ENCODE results near the gene F2. TPM values are rescaled to one million over a fixed set of nuclear protein-coding genes. Genes with fewer than 3 reads are reported as not detected.
A peak's percentile ranks its signal among the peaks of the same experiment; 100 is the strongest.

The F2 gene
- total and polyA plus RNA-seq, 2 of the 13 experiments (the other 11 are each of a cell fraction or from before 2014, with no cell fraction given): 330 to 801 TPM

DNA sequence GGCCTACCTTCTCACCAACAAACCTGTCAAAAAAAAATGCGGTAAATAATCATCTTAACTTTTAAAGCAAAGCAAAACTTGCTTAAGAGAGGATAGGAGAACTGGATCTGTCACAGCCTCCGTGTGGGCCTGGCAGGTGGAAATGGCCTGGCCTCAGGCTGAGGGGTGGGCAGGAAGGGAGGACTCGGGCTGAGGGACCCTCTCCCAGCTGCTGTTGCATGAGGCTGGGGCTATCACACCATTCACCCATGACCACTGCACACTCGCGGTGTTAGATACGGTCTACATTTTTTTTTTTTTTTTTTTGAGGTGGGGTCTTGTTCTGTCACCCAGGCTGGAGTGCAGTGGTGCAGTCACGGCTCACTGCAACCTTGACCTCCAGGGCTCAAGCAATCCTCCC is 43.1 kb upstream of the F2 start:
- ChIA-PET CTCF (ENCODE audit: low intra/inter-chr PET ratio, low total read pairs) (no interaction called here), POLR2A (interaction anchor here (1.1 kb wide), 1 partner anchor 16 kb away, joined by 4 read pairs; no protein-coding TSS in a partner anchor)
- TF ChIP-seq HCFC1 (IDR thresholded peaks at IDR 0.05; ENCODE audit: low read depth, low read length) (no peak), ZC3H13 (CRISPR knock-in tag; IDR thresholded peaks at IDR 0.05) (0 out of 2 replicates have a peak, but pooled peaks have one; percentile 13)
- H3K9me3 ChIP-seq (ENCODE audit: low read length): no peaks in the 10 kb centered on the region
- intact Hi-C loops (cut with micrococcal nuclease; ENCODE audit: unreplicated experiment) (no loop called here), in situ Hi-C loops (cut with HindIII; ENCODE audit: extremely low pct_ligation_motif_present, low pct_unique_long_range_greater_than_20kb) (no loop called here)
- no TSS peak for BruUV-seq (replicated peaks)
- H3K4me2 ChIP-seq (ENCODE audit: low read depth, low read length): peak overlapping the region; percentile 73
- peaks cover 37 to 59% of the 10 kb centered on the region in 2 experiments for H3K36me3 ChIP-seq (replicated peaks in 1 of 2; ENCODE audit: control insufficient read depth in 1 of 2, insufficient read depth in 2 of 2, low read length in 2 of 2)
- H4K20me1 ChIP-seq (ENCODE audit: insufficient read depth, low read length): no peaks in the 10 kb centered on the region
- ATAC-seq (no peak), FAIRE-seq (no peak), DNase-seq (ENCODE audit: low spot score) (no peak)
- H2AFZ ChIP-seq (ENCODE audit: low read length): no peak overlapping the region
- H3K4me3 ChIP-seq (replicated peaks in 1 of 3; ENCODE audit: insufficient read depth in 1 of 3, low read depth in 2 of 3, low read length in 3 of 3): peak overlapping the region in 1 of 3 experiments; percentile 19; a peak in 1 of 6 replicates
- H3K4me1 ChIP-seq (ENCODE audit: insufficient read depth, low read length): peaks cover 27% of the 10 kb centered on the region
- H3K9ac ChIP-seq (ENCODE audit: insufficient read depth, low read depth, low read length): peak overlapping the region; percentile 45
- H3K27me3 ChIP-seq (ENCODE audit: control insufficient read depth in 1 of 2, insufficient read depth in 2 of 2, low read length in 2 of 2): no peaks in the 10 kb centered on the region
- peak overlapping the region; percentile 67 for H3K27ac ChIP-seq (ENCODE audit: extremely low read length, insufficient read depth, low read length)
- WGBS (ENCODE audit: low lambda C conversion rate): 85% methylated on average over 7 of the region's 7 CpGs
- no peaks in the 10 kb centered on the region for H3K79me2 ChIP-seq (ENCODE audit: insufficient read depth, low read length)

DNA sequence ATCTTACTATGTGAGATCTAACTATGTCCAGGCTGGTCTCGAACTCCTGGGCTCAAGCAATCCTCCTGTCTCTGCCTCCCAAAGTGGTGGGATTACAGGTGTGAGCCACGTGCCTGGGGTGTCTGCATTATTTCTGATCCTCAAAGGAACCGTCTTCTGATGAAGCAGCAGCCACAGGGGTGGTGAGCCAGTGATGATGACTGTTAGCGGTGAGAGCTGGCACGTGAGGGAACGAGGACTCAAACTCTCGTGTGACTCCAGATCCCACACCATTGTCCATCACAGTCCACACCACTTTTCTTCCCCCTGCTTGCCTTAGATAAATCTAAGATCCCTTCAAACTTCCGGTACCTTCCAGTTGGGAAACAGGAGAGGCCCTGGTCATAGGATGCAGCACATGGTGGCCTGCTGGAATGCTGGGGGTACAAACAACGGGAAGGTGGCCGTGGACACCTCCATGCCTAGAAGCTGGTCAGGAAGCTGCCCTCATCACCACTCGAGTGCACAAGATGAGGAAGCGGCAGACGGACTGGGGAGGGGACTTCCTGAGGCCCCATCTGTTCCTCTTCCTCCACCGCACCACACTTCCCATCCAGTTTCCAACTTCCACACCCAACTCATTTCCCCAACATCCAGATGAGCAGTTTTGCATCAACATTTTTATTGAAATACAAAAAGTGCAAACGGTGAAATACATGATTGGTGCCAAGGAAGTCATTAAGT is 42.4 kb upstream of the F2 start:
- POLR2A ChIA-PET: no interaction called here
- FAIRE-seq (no peak), DNase-seq (ENCODE audit: low spot score) (no peak), ATAC-seq (no peak)
- CTCF ChIA-PET (ENCODE audit: low intra/inter-chr PET ratio, low total read pairs): no interaction called here
- Histone ChIP-seq H3K9ac (ENCODE audit: insufficient read depth, low read depth, low read length) (no peak overlapping the region), H3K27me3 (ENCODE audit: control insufficient read depth in 1 of 2, insufficient read depth in 2 of 2, low read length in 2 of 2) (no peaks in the 10 kb centered on the region), H3K36me3 (replicated peaks in 1 of 2; ENCODE audit: control insufficient read depth in 1 of 2, insufficient read depth in 2 of 2, low read length in 2 of 2) (peaks cover 39 to 63% of the 10 kb centered on the region in 2 experiments), H3K79me2 (ENCODE audit: insufficient read depth, low read length) (no peaks in the 10 kb centered on the region), H4K20me1 (ENCODE audit: insufficient read depth, low read length) (no peaks in the 10 kb centered on the region), H3K4me1 (ENCODE audit: insufficient read depth, low read length) (peaks cover 27% of the 10 kb centered on the region), H2AFZ (ENCODE audit: low read length) (no peak overlapping the region), H3K27ac (ENCODE audit: extremely low read length, insufficient read depth, low read length) (no peak overlapping the region), H3K4me3 (replicated peaks in 1 of 3; ENCODE audit: insufficient read depth in 1 of 3, low read depth in 2 of 3, low read length in 3 of 3) (no peak overlapping the region), H3K4me2 (ENCODE audit: low read depth, low read length) (no peak overlapping the region), H3K9me3 (ENCODE audit: low read length) (no peaks in the 10 kb centered on the region)
- TF ChIP-seq ETV5 (CRISPR knock-in tag; IDR thresholded peaks at IDR 0.05; ENCODE audit: borderline replicate concordance): no peak
- TF ChIP-seq ZBTB7A (CRISPR knock-in tag; IDR thresholded peaks at IDR 0.05): no peak
- TF ChIP-seq AGO2 (optimal IDR thresholded peaks at IDR 0.05; ENCODE audit: low read depth, low read length): peak; percentile 35
- 0 out of 4 replicates have a peak, but pooled peaks of 1 of the 2 experiments have one; percentile 14 for TF ChIP-seq POLR2A (IDR thresholded peaks at IDR 0.05; ENCODE audit: insufficient read depth in 1 of 2, low read depth in 2 of 2, low read length in 2 of 2)
- in situ Hi-C loops (cut with HindIII; ENCODE audit: extremely low pct_ligation_motif_present, low pct_unique_long_range_greater_than_20kb): no loop called here
- intact Hi-C loops (cut with micrococcal nuclease; ENCODE audit: unreplicated experiment): no loop called here
- BruUV-seq (replicated peaks): no TSS peak
- 94% methylated on average over 15 of the region's 15 CpGs for WGBS (ENCODE audit: low lambda C conversion rate)
